ENCODE results near the gene NCK2.

Gene NCK2

GRCh38 chr2:105804266-105804665, 59.6 kb downstream of the NCK2 start:
- no peak overlapping the region for H3K4me3 ChIP-seq (ENCODE audit: low read length, poor library complexity, severe bottlenecking)
- no peaks in the 10 kb centered on the region for H3K36me3 ChIP-seq (ENCODE audit: insufficient read depth, low read length)
- H3K79me2 ChIP-seq (ENCODE audit: insufficient read depth, low read length), result peaks cover 93% of the 10 kb centered on the region
- TF ChIP-seq CTCF (conservative IDR thresholded peaks at IDR 0.05; ENCODE audit: low read length) (no peak), EZH2phosphoT487 (IDR thresholded peaks at IDR 0.05; ENCODE audit: borderline replicate concordance) (no peak)
- H3K9me3 ChIP-seq (ENCODE audit: insufficient read depth, low read depth, low read length), result no peaks in the 10 kb centered on the region
- H3F3A ChIP-seq (ENCODE audit: low read depth), result no peaks in the 10 kb centered on the region
- H4K20me1 ChIP-seq (ENCODE audit: insufficient read depth, low read length, poor library complexity, severe bottlenecking), result no peaks in the 10 kb centered on the region
- no peaks in the 10 kb centered on the region for H3K27me3 ChIP-seq (ENCODE audit: insufficient read depth, low read length, poor library complexity, severe bottlenecking)
- no peak overlapping the region for H3K9ac ChIP-seq (ENCODE audit: low read depth, low read length, poor library complexity, severe bottlenecking)
- no peaks in the 10 kb centered on the region for H3K9me2 ChIP-seq (replicated peaks; ENCODE audit: low read depth, low read length)
- peaks cover 46% of the 10 kb centered on the region for H3K4me1 ChIP-seq (ENCODE audit: insufficient read depth, low read length, poor library complexity, severe bottlenecking)
- H2AFZ ChIP-seq (ENCODE audit: low read length), result no peak overlapping the region
- H3K4me2 ChIP-seq (ENCODE audit: low read depth, low read length, poor library complexity, severe bottlenecking), result no peak overlapping the region

GRCh38 chr2:105806996-105807395, 62.3 kb downstream of the NCK2 start:
- no peak overlapping the region for H3K4me3 ChIP-seq (ENCODE audit: low read length, poor library complexity, severe bottlenecking)
- H3K36me3 ChIP-seq (ENCODE audit: insufficient read depth, low read length), result no peaks in the 10 kb centered on the region
- H3K9ac ChIP-seq (ENCODE audit: low read depth, low read length, poor library complexity, severe bottlenecking), result no peak overlapping the region
- no peak overlapping the region for H3K4me2 ChIP-seq (ENCODE audit: low read depth, low read length, poor library complexity, severe bottlenecking)
- no peak for TF ChIP-seq EZH2phosphoT487 (IDR thresholded peaks at IDR 0.05; ENCODE audit: borderline replicate concordance)
- no peak for TF ChIP-seq CTCF (conservative IDR thresholded peaks at IDR 0.05; ENCODE audit: low read length)
- H3K4me1 ChIP-seq (ENCODE audit: insufficient read depth, low read length, poor library complexity, severe bottlenecking), result peaks cover 26% of the 10 kb centered on the region
- no peaks in the 10 kb centered on the region for H3F3A ChIP-seq (ENCODE audit: low read depth)
- H3K9me3 ChIP-seq (ENCODE audit: insufficient read depth, low read depth, low read length), result no peaks in the 10 kb centered on the region
- no peaks in the 10 kb centered on the region for H3K27me3 ChIP-seq (ENCODE audit: insufficient read depth, low read length, poor library complexity, severe bottlenecking)
- no peak overlapping the region for H2AFZ ChIP-seq (ENCODE audit: low read length)
- peaks cover 3% of the 10 kb centered on the region for H4K20me1 ChIP-seq (ENCODE audit: insufficient read depth, low read length, poor library complexity, severe bottlenecking)
- no peaks in the 10 kb centered on the region for H3K9me2 ChIP-seq (replicated peaks; ENCODE audit: low read depth, low read length)
- peaks cover 91% of the 10 kb centered on the region for H3K79me2 ChIP-seq (ENCODE audit: insufficient read depth, low read length)

- Histone ChIP-seq H3K4me2 (ENCODE audit: low read depth, low read length, poor library complexity, severe bottlenecking) (no peak overlapping the region), H3K27me3 (ENCODE audit: insufficient read depth, low read length, poor library complexity, severe bottlenecking) (no peaks in the 10 kb centered on the region), H3F3A (ENCODE audit: low read depth) (no peaks in the 10 kb centered on the region), H3K36me3 (ENCODE audit: insufficient read depth, low read length) (no peaks in the 10 kb centered on the region), H4K20me1 (ENCODE audit: insufficient read depth, low read length, poor library complexity, severe bottlenecking) (peaks cover 3% of the 10 kb centered on the region), H3K4me3 (ENCODE audit: low read length, poor library complexity, severe bottlenecking) (no peak overlapping the region), H3K4me1 (ENCODE audit: insufficient read depth, low read length, poor library complexity, severe bottlenecking) (peaks cover 12% of the 10 kb centered on the region), H2AFZ (ENCODE audit: low read length) (no peak overlapping the region), H3K79me2 (ENCODE audit: insufficient read depth, low read length) (peaks cover 92% of the 10 kb centered on the region), H3K9ac (ENCODE audit: low read depth, low read length, poor library complexity, severe bottlenecking) (no peak overlapping the region), H3K9me3 (ENCODE audit: insufficient read depth, low read depth, low read length) (no peaks in the 10 kb centered on the region), H3K9me2 (replicated peaks; ENCODE audit: low read depth, low read length) (no peaks in the 10 kb centered on the region)
- TF ChIP-seq EZH2phosphoT487 (IDR thresholded peaks at IDR 0.05; ENCODE audit: borderline replicate concordance) (no peak), CTCF (conservative IDR thresholded peaks at IDR 0.05; ENCODE audit: low read length) (no peak)
These were observed 63.8 kb downstream of the NCK2 start for GRCh38 chr2:105808423-105809096.

All from Loucy (cell line).